ENCODE measurements around the gene FMO5. TPM values are rescaled to one million over a fixed set of nuclear protein-coding genes. Genes with fewer than 3 reads are reported as not detected.

The FMO5 gene
- total and polyA plus RNA-seq, 2 of the 13 experiments (the other 11 are each of a cell fraction or from before 2014, with no cell fraction given), result 48.2 to 149 TPM

DNA sequence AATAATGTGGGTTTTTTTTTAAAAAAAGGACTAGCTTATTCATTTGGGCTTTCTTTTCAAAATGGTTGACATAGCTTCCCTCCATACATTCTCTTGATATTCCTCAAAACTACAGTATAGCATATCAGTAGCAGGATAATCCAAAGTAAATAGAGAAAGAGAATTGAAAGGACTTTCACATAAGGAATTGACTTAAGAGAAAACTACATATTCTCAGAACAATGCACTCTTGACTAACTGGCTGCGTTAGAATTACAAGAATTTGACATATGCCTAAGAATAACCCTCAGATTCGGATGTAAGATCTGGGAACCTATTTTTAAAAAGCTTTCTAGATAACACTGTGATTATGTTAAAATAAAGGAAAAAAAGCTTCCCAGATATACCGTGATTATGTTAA, 56.0 kb downstream of the FMO5 start:
- Histone ChIP-seq H3K79me2 (ENCODE audit: insufficient read depth, low read length) (peaks cover 89% of the 10 kb centered on the region), H3K9ac (ENCODE audit: insufficient read depth, low read depth, low read length) (peak overlapping the region; percentile 52), H4K20me1 (ENCODE audit: insufficient read depth, low read length) (peaks cover 19% of the 10 kb centered on the region; the same call in 1 of the 2 replicates), H3K27ac (ENCODE audit: extremely low read length, insufficient read depth, low read length) (peak overlapping the region; percentile 89), H3K27me3 (ENCODE audit: control insufficient read depth in 1 of 2, insufficient read depth in 2 of 2, low read length in 2 of 2) (peaks cover 0 to 4% of the 10 kb centered on the region in 2 experiments; a peak in 1 of 5 replicates), H2AFZ (ENCODE audit: low read length) (no peak overlapping the region), H3K4me1 (ENCODE audit: insufficient read depth, low read length) (peaks cover 44% of the 10 kb centered on the region), H3K9me3 (ENCODE audit: low read length) (no peaks in the 10 kb centered on the region), H3K36me3 (replicated peaks in 1 of 2; ENCODE audit: control insufficient read depth in 1 of 2, insufficient read depth in 2 of 2, low read length in 2 of 2) (peaks cover 3 to 37% of the 10 kb centered on the region in 2 experiments), H3K4me2 (ENCODE audit: low read depth, low read length) (peak overlapping the region; percentile 82), H3K4me3 (replicated peaks in 1 of 3; ENCODE audit: insufficient read depth in 1 of 3, low read depth in 2 of 3, low read length in 3 of 3) (peak overlapping the region; percentile 85 to 99 (median 99); a peak in 5 of 6 replicates)
- ChIA-PET POLR2A (interaction anchor here (1.0 to 5.8 kb wide), 9 partner anchors 13 to 782 kb away, joined by 3 to 82 read pairs (median 6); partner anchors contain the start of gene CHD1L), CTCF (ENCODE audit: low intra/inter-chr PET ratio, low total read pairs) (interaction anchor here (1.1 kb wide), 1 partner anchor 74 kb away, joined by 3 read pairs; no protein-coding TSS in a partner anchor)
- DNase-seq (ENCODE audit: low spot score) (peak; percentile 52), ATAC-seq (no peak), FAIRE-seq (no peak)
- 2% methylated on average over 3 of the region's 3 CpGs for WGBS (ENCODE audit: low lambda C conversion rate)
- intact Hi-C loops (cut with micrococcal nuclease; ENCODE audit: unreplicated experiment) (no loop called here), in situ Hi-C loops (cut with HindIII; ENCODE audit: extremely low pct_ligation_motif_present, low pct_unique_long_range_greater_than_20kb) (no loop called here)
- BruUV-seq (replicated peaks), result no TSS peak
- TF ChIP-seq ATF7 (IDR thresholded peaks at IDR 0.05) (no peak), ATF7 (CRISPR knock-in tag; IDR thresholded peaks at IDR 0.05) (no peak), FOXO4 (CRISPR knock-in tag; conservative IDR thresholded peaks at IDR 0.05) (no peak), ZNF543 (CRISPR knock-in tag; IDR thresholded peaks at IDR 0.05) (no peak), SOX13 (IDR thresholded peaks at IDR 0.05) (no peak), SOX13 (CRISPR knock-in tag; conservative IDR thresholded peaks at IDR 0.05 in 1 of 2, IDR thresholded peaks at IDR 0.05 in 1 of 2) (peak in 1 of 2 experiments; percentile 76; a peak in 2 of 4 replicates), HMGXB4 (CRISPR knock-in tag; IDR thresholded peaks at IDR 0.05; ENCODE audit: borderline replicate concordance in 1 of 2, low read depth in 1 of 2) (0 out of 4 replicates have a peak, but pooled peaks of 1 of the 2 experiments have one; percentile 3), PAF1 (CRISPR knock-in tag; IDR thresholded peaks at IDR 0.05) (no peak), PATZ1 (CRISPR knock-in tag; IDR thresholded peaks at IDR 0.05) (no peak), ATF1 (CRISPR knock-in tag; IDR thresholded peaks at IDR 0.05) (no peak), MAZ (IDR thresholded peaks at IDR 0.05; ENCODE audit: borderline replicate concordance, low read depth, low read length) (no peak), MAZ (CRISPR knock-in tag; IDR thresholded peaks at IDR 0.05; ENCODE audit: low read depth) (no peak), ZNF674 (CRISPR knock-in tag; IDR thresholded peaks at IDR 0.05; ENCODE audit: low read depth) (no peak), FOXA1 (IDR thresholded peaks at IDR 0.05) (no peak), FOXA1 (CRISPR knock-in tag; IDR thresholded peaks at IDR 0.05) (peak; percentile 49), BCL6 (CRISPR knock-in tag; IDR thresholded peaks at IDR 0.05) (0 out of 2 replicates have a peak, but pooled peaks have one; percentile 18), MBNL3 (CRISPR knock-in tag; conservative IDR thresholded peaks at IDR 0.05) (no peak)
- TF ChIP-seq, protein P1, sequence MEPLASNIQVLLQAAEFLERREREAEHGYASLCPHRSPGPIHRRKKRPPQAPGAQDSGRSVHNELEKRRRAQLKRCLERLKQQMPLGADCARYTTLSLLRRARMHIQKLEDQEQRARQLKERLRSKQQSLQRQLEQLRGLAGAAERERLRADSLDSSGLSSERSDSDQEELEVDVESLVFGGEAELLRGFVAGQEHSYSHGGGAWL (CRISPR knock-in tag; IDR thresholded peaks at IDR 0.05), result no peak
- TF ChIP-seq, protein P2, sequence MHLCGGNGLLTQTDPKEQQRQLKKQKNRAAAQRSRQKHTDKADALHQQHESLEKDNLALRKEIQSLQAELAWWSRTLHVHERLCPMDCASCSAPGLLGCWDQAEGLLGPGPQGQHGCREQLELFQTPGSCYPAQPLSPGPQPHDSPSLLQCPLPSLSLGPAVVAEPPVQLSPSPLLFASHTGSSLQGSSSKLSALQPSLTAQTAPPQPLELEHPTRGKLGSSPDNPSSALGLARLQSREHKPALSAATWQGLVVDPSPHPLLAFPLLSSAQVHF (CRISPR knock-in tag; IDR thresholded peaks at IDR 0.05), result no peak

Data from HepG2 (cell line).